H1 (cell line): ENCODE results near the gene PLA2G2E. TPM values are rescaled to one million over a fixed set of nuclear protein-coding genes. Genes with fewer than 3 reads are reported as not detected.

ENCODE experiments used
- CTCF ChIA-PET: fragments of 300-600 bp; sonication (Branson Sonifier 250); formaldehyde crosslinking; loops from one replicate; lab custom pipeline; 2021; ENCODE audit not compliant: partially characterized antibody; lab: Charles Lee
- POLR2A ChIA-PET: fragments of 300-600 bp; sonication (Branson Sonifier 250); formaldehyde crosslinking; loops from one replicate; lab custom pipeline; 2021; ENCODE audit warnings: inconsistent platforms; ENCODE audit not compliant: partially characterized antibody; lab: Charles Lee
- DNase-seq, 2 experiments: peaks; one replicate each; pipeline versions ENCODE4 v3.0.0 to v3.0.0-alpha.2; 2010 to 2022; ENCODE audit warnings: low spot score in 2 of 2, low read depth in 1 of 2, mixed read lengths in 1 of 2
- FAIRE-seq: peaks from 2 replicates; lab custom pipeline; 2011; peaks lifted over from hg19 to GRCh38; lab: Jason Lieb, UNC
- H2AFZ ChIP-seq: 2 replicates; pipeline ENCODE4 v1.8.1; 2012; ENCODE audit warnings: low read length, inconsistent platforms
- H2AK5ac ChIP-seq: 2 replicates; pipeline ENCODE4 v1.6.1; 2013; ENCODE audit warnings: low read depth, low read length
- H2BK120ac ChIP-seq: replicated peaks from 2 replicates; pipeline ENCODE3; 2013; ENCODE audit warnings: low read depth, low read length, inconsistent platforms
- H2BK12ac ChIP-seq: 2 replicates; pipeline ENCODE4 v1.6.1; 2013; ENCODE audit warnings: low read depth, low read length
- H2BK15ac ChIP-seq: 2 replicates; pipeline ENCODE4 v1.6.1; 2013; ENCODE audit warnings: low read length
- H2BK20ac ChIP-seq: 2 replicates; pipeline ENCODE4 v1.6.1; 2013; ENCODE audit warnings: low read length
- H2BK5ac ChIP-seq: 2 replicates; pipeline ENCODE4 v1.6.1; 2013; ENCODE audit warnings: low read depth, low read length
- H3K14ac ChIP-seq: 2 replicates; pipeline ENCODE4 v1.6.1; 2013; ENCODE audit warnings: inconsistent platforms; ENCODE audit not compliant: insufficient read length
- H3K18ac ChIP-seq: 2 replicates; pipeline ENCODE4 v1.6.1; 2013; ENCODE audit warnings: low read length; ENCODE audit errors: extremely low read depth
- H3K23ac ChIP-seq: 2 replicates; pipeline ENCODE4 v1.6.1; 2013; ENCODE audit warnings: inconsistent platforms; ENCODE audit not compliant: insufficient read length
- H3K23me2 ChIP-seq: 2 replicates; pipeline ENCODE4 v1.6.1; 2013; ENCODE audit warnings: low read depth, low read length
- H3K27ac ChIP-seq: 2 replicates; pipeline ENCODE4 v1.6.1; 2011; ENCODE audit warnings: low read depth, low read length, inconsistent platforms
- H3K27me3 ChIP-seq, 4 experiments: replicated peaks in 1 of 4; 1 replicate in 1 of 4; 2 replicates in 3 of 4; pipeline versions ENCODE4 v1.6.1 to v1.8.1; 2011 to 2013; ENCODE audit warnings: low read length in 3 of 4, mild to moderate bottlenecking in 3 of 4, inconsistent platforms in 2 of 4, mixed read lengths in 2 of 4, moderate library complexity in 1 of 4; ENCODE audit not compliant: control insufficient read depth in 3 of 4, insufficient read depth in 3 of 4; ENCODE audit errors: extremely low read depth in 1 of 4
- H3K36me3 ChIP-seq, 4 experiments: 2 replicates each; pipeline versions ENCODE4 v1.6.1 to v1.8.1; 2011 to 2013; ENCODE audit warnings: mild to moderate bottlenecking in 4 of 4, low read length in 3 of 4, moderate library complexity in 2 of 4, control low read depth in 1 of 4, inconsistent platforms in 1 of 4; ENCODE audit not compliant: insufficient read depth in 4 of 4, control insufficient read depth in 2 of 4
- H3K4ac ChIP-seq: replicated peaks from 2 replicates; pipeline ENCODE3; 2013; ENCODE audit warnings: low read length, low read depth, mixed read lengths, inconsistent platforms; ENCODE audit not compliant: insufficient read length
- H3K4me1 ChIP-seq, 4 experiments: replicated peaks in 1 of 4; 1 replicate in 1 of 4; 2 replicates in 3 of 4; pipeline versions ENCODE4 v1.6.1 to v1.8.1; 2011 to 2013; ENCODE audit warnings: low read length in 3 of 4, inconsistent platforms in 2 of 4, mixed read lengths in 1 of 4; ENCODE audit not compliant: insufficient read depth in 4 of 4, control insufficient read depth in 3 of 4
- H3K4me2 ChIP-seq, 2 experiments: 2 replicates each; pipeline versions ENCODE4 v1.6.1 to v1.8.1; 2011 to 2013; ENCODE audit warnings: low read depth in 2 of 2, low read length in 2 of 2, control low read depth in 1 of 2, inconsistent platforms in 1 of 2, mild to moderate bottlenecking in 1 of 2; ENCODE audit not compliant: insufficient read depth in 1 of 2
- H3K4me3 ChIP-seq, 4 experiments: fragments of 200-600, 300-600 bp in 1 of 4; sonication (generic), shearing (Covaris generic), sonication (Bioruptor Twin) in 1 of 4; 2 replicates each; pipeline versions ENCODE4 v1.5.1 to v1.8.1; 2011 to 2016; ENCODE audit warnings: low read length in 4 of 4, low read depth in 3 of 4, control low read depth in 2 of 4, inconsistent platforms in 2 of 4, mild to moderate bottlenecking in 2 of 4, mixed read lengths in 1 of 4, moderate library complexity in 1 of 4; ENCODE audit not compliant: insufficient read depth in 2 of 4; ENCODE audit errors: extremely low read depth in 1 of 4
- H3K56ac ChIP-seq: replicated peaks from 2 replicates; pipeline ENCODE3; 2013; ENCODE audit warnings: low read depth, mild to moderate bottlenecking, mixed read lengths, low read length, inconsistent platforms; ENCODE audit not compliant: insufficient read length
- H3K79me1 ChIP-seq: 2 replicates; pipeline ENCODE4 v1.6.1; 2013; ENCODE audit warnings: low read depth, low read length, control low read depth
- H3K79me2 ChIP-seq, 2 experiments: 2 replicates each; pipeline versions ENCODE4 v1.6.1 to v1.8.1; 2012 to 2013; ENCODE audit warnings: low read length in 2 of 2, mild to moderate bottlenecking in 2 of 2, inconsistent platforms in 1 of 2; ENCODE audit not compliant: insufficient read depth in 2 of 2, control insufficient read depth in 1 of 2
- H3K9ac ChIP-seq, 4 experiments: replicated peaks in 1 of 4; 1 replicate in 1 of 4; 2 replicates in 3 of 4; pipeline versions ENCODE4 v1.6.1 to v1.8.1; 2011 to 2013; ENCODE audit warnings: low read depth in 3 of 4, low read length in 3 of 4, control low read depth in 2 of 4, mild to moderate bottlenecking in 2 of 4, moderate library complexity in 2 of 4, inconsistent platforms in 1 of 4; ENCODE audit errors: extremely low read depth in 1 of 4
- H3K9me3 ChIP-seq, 2 experiments: 2 replicates each; pipeline versions ENCODE4 v1.6.1 to v1.8.1; 2012 to 2013; ENCODE audit warnings: mild to moderate bottlenecking in 2 of 2, moderate library complexity in 2 of 2, control low read depth in 1 of 2, inconsistent platforms in 1 of 2, low read depth in 1 of 2, low read length in 1 of 2, mixed read lengths in 1 of 2; ENCODE audit not compliant: insufficient read depth in 2 of 2
- H4K20me1 ChIP-seq, 2 experiments: replicated peaks in 1 of 2; 2 replicates each; pipeline versions ENCODE3 to v1.8.1; 2011 to 2013; ENCODE audit warnings: inconsistent platforms in 2 of 2, low read length in 2 of 2, mild to moderate bottlenecking in 1 of 2; ENCODE audit not compliant: insufficient read depth in 2 of 2, control insufficient read depth in 1 of 2
- H4K5ac ChIP-seq: 2 replicates; pipeline ENCODE4 v1.6.1; 2013; ENCODE audit warnings: low read length, low read depth, mixed read lengths, inconsistent platforms; ENCODE audit not compliant: insufficient read length
- H4K8ac ChIP-seq: 2 replicates; pipeline ENCODE4 v1.8.0; 2013; ENCODE audit warnings: mild to moderate bottlenecking, moderate library complexity, low read length, inconsistent platforms; ENCODE audit not compliant: insufficient read depth; ENCODE audit errors: extremely low read depth
- H4K91ac ChIP-seq: replicated peaks from 2 replicates; pipeline ENCODE3; 2013; ENCODE audit warnings: low read length, mixed read lengths, inconsistent platforms; ENCODE audit not compliant: insufficient read length
- SIX5 ChIP-seq: IDR thresholded peaks from 2 replicates; pipeline ENCODE4 v1.6.1; 2011; ENCODE audit warnings: mild to moderate bottlenecking, low read depth, low read length
- SRF ChIP-seq: IDR thresholded peaks from 2 replicates; pipeline ENCODE4 v1.6.1; 2011; ENCODE audit warnings: mild to moderate bottlenecking, low read depth, low read length, moderate library complexity
- WGBS, 2 experiments: shearing (Covaris generic) in 1 of 2; methylation state at CpG; one replicate each; pipeline versions ENCODE4 v1.1.6 to v1.1.7; 2013 to 2015; ENCODE audit warnings: low lambda C conversion rate in 2 of 2, mixed read lengths in 2 of 2, inconsistent platforms in 1 of 2, low coverage in 1 of 2, missing lambda C conversion rate in 1 of 2; ENCODE audit not compliant: insufficient replicate concordance in 2 of 2, insufficient coverage in 1 of 2, insufficient read length in 1 of 2; ENCODE audit errors: extremely low coverage in 1 of 2, missing lambda C conversion rate in 1 of 2; 5-methylcytosine and 5-hydroxymethylcytosine counted together
- polyA plus RNA-seq, 7 experiments: library from polyadenylated mRNA; depleted of rRNA in 3 of 7; stranded (reverse) in 5 of 7; unstranded in 2 of 7; fragments of >200 nt in 5 of 7; fragments of 200-250 nt in 2 of 7; gene quantifications; 1 replicate in 5 of 7; 2 replicates in 1 of 7; 4 replicates in 1 of 7; pipeline versions ENCODE4 v1.2.1 to v1.2.3, GENCODE V29; 2011 to 2013; ENCODE audit warnings: missing spikeins in 2 of 7, mixed read lengths in 2 of 7
- total RNA-seq: library from RNA; stranded (reverse); fragmentation: NEBNext Ultra II Directional; extraction: Animal tissue kit (Norgen Biotek cat#: 25700); gene quantifications from 2 replicates; pipeline ENCODE4 v1.2.1, GENCODE V29; 2021
- TF ChIP-seq, protein P1 (sequence below): IDR thresholded peaks from 2 replicates; pipeline ENCODE4 v1.6.1; 2011; ENCODE audit warnings: low read length, improper control_type of control experiment

PLA2G2E gene
- total and polyA plus RNA-seq, 2 of the 8 experiments (the other 6 are each of a cell fraction or from before 2014, with no cell fraction given), result not detected

DNA sequence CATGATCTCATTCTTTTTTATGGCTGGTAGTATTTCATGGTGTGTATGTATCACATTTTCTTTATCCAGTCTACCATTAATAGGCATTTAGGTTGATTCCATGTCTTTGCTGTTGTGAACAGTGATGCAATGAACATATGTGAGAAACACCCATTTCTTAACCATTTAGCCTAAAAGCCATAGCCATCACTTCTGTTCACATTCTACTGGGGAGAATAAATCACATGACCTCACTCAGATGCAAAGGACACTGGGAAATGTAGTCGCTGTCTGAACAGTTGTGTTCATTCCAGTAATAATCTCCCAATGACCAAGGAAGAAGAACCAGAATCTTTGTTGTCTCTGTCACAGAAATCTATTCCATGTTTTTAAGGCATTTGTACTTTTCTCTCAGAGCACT is 15.1 kb upstream of the PLA2G2E start:
- Histone ChIP-seq H4K8ac (no peak overlapping the region), H3K27ac (no peak overlapping the region), H2BK12ac (no peak overlapping the region), H4K5ac (no peak overlapping the region), H3K27me3 (no peaks in the 10 kb centered on the region), H2AK5ac (no peak overlapping the region), H2BK20ac (no peak overlapping the region), H2BK5ac (no peak overlapping the region), H2AFZ (no peak overlapping the region), H3K56ac (no peak overlapping the region), H4K91ac (no peak overlapping the region), H3K18ac (no peak overlapping the region), H3K14ac (no peak overlapping the region), H3K9me3 (peaks cover 2 to 3% of the 10 kb centered on the region in 2 experiments; a peak in 2 of 4 replicates), H3K4me3 (no peak overlapping the region), H3K79me2 (no peaks in the 10 kb centered on the region), H3K23ac (no peak overlapping the region), H2BK15ac (no peak overlapping the region), H3K36me3 (no peaks in the 10 kb centered on the region), H3K79me1 (no peaks in the 10 kb centered on the region), H4K20me1 (no peaks in the 10 kb centered on the region), H3K23me2 (no peaks in the 10 kb centered on the region), H3K4ac (no peak overlapping the region), H3K9ac (no peak overlapping the region), H3K4me1 (peaks cover 0 to 5% (median 0%) of the 10 kb centered on the region in 4 experiments; a peak in 1 of 7 replicates), H2BK120ac (no peak overlapping the region), H3K4me2 (no peak overlapping the region)
- TF ChIP-seq SIX5 (peak; percentile 38; the same call in 1 of the 2 replicates), SRF (no peak)
- TF ChIP-seq, protein P1, sequence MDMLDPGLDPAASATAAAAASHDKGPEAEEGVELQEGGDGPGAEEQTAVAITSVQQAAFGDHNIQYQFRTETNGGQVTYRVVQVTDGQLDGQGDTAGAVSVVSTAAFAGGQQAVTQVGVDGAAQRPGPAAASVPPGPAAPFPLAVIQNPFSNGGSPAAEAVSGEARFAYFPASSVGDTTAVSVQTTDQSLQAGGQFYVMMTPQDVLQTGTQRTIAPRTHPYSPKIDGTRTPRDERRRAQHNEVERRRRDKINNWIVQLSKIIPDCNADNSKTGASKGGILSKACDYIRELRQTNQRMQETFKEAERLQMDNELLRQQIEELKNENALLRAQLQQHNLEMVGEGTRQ, result peak; percentile 46; the same call in 1 of the 2 replicates
- DNase-seq, result no peak
- ChIA-PET CTCF (no interaction called here), POLR2A (no interaction called here)
- FAIRE-seq, result peak; percentile 55
- WGBS, 2 experiments, result 87% methylated on average over 1 of the region's 1 CpG; no CpG with 5 or more reads in 1 of the 2 experiments
